ENCODE data around the gene MET. TPM values are rescaled to one million over a fixed set of nuclear protein-coding genes. Genes with fewer than 3 reads are reported as not detected.

MET gene
- total and polyA plus RNA-seq, 2 donors (not counting 3 experiments of a cell fraction or from before 2014, with no cell fraction given): 21.1 to 44.5 TPM

DNA sequence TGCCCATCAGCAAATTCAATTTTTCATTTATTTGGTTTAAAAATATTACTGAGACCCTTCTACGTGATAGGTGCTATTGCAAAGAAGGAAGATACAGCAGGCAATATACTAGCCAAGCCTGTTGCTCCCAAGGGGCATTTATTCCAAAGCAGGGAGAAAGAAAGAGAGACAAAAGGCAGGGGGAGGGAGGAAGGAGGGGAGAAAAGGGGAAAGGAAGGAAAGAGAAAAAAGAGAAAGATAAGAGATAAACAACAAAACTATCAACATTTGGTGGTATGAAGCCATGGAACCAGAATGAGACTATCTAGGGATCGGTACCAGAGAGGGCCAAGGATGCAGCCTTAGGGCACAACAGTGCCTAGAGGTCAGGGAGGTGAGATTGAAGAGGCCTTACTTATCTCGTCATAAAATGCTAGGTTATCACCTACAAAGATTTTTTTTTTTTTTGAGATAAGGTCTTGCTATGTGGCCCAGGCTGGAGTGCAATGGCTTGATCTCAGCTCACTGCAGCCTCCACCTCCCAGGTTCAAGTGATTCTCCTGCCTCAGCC, 135.1 kb downstream of the MET start:
- Histone ChIP-seq H3K36me3 (ENCODE audit: control insufficient read depth in 2 of 2, extremely low read depth in 1 of 2, insufficient read depth in 2 of 2, low read length in 2 of 2) (no peaks in the 10 kb centered on the region), H3K9ac (replicated peaks; ENCODE audit: extremely low read depth, insufficient read depth, low read length) (no peak overlapping the region), H3K4me3 (replicated peaks in 1 of 3; ENCODE audit: insufficient read depth in 1 of 3, low read depth in 1 of 3, low read length in 3 of 3) (no peak overlapping the region), H3K4me1 (ENCODE audit: control insufficient read depth, extremely low read depth, insufficient read depth, low read length) (peaks cover 22% of the 10 kb centered on the region), H3K4me2 (ENCODE audit: insufficient read depth, low read length) (no peak overlapping the region), H3K27ac (ENCODE audit: insufficient read depth, low read depth, low read length) (no peak overlapping the region), H3K9me3 (replicated peaks; ENCODE audit: control insufficient read depth, insufficient read depth, low read length) (no peaks in the 10 kb centered on the region), H2AFZ (ENCODE audit: low read depth, low read length) (no peak overlapping the region), H3K9me1 (replicated peaks; ENCODE audit: control insufficient read depth, extremely low read depth, insufficient read depth, low read length) (no peaks in the 10 kb centered on the region), H3K27me3 (ENCODE audit: control insufficient read depth in 2 of 2, insufficient read depth in 2 of 2, low read length in 2 of 2) (no peaks in the 10 kb centered on the region), H3K79me2 (ENCODE audit: control insufficient read depth, insufficient read depth, low read length) (no peaks in the 10 kb centered on the region), H4K20me1 (replicated peaks; ENCODE audit: control insufficient read depth, extremely low read depth, insufficient read depth, low read length) (no peaks in the 10 kb centered on the region)
- intact Hi-C loops (cut with micrococcal nuclease): loop anchor here (5.0 to 10.0 kb wide), 2 partner anchors 492 to 570 kb away; no protein-coding TSS in a partner anchor
- ChIA-PET POLR2A (no interaction called here), CTCF (interaction anchor here (0.7 to 7.7 kb wide), 6 partner anchors 9 to 215 kb away, joined by 3 to 137 read pairs (median 6); partner anchors contain the start of gene MET)
- dilution Hi-C loops (cut with MboI; ENCODE audit: extremely low pct_ligation_motif_present, low sequenced_read_pairs): no loop called here
- TF ChIP-seq, protein P1, sequence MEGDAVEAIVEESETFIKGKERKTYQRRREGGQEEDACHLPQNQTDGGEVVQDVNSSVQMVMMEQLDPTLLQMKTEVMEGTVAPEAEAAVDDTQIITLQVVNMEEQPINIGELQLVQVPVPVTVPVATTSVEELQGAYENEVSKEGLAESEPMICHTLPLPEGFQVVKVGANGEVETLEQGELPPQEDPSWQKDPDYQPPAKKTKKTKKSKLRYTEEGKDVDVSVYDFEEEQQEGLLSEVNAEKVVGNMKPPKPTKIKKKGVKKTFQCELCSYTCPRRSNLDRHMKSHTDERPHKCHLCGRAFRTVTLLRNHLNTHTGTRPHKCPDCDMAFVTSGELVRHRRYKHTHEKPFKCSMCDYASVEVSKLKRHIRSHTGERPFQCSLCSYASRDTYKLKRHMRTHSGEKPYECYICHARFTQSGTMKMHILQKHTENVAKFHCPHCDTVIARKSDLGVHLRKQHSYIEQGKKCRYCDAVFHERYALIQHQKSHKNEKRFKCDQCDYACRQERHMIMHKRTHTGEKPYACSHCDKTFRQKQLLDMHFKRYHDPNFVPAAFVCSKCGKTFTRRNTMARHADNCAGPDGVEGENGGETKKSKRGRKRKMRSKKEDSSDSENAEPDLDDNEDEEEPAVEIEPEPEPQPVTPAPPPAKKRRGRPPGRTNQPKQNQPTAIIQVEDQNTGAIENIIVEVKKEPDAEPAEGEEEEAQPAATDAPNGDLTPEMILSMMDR (IDR thresholded peaks at IDR 0.05; ENCODE audit: extremely low read depth in 1 of 2, insufficient read depth in 1 of 2, low read depth in 1 of 2, low read length in 2 of 2): no peak
- no peak for TF ChIP-seq MYC (IDR thresholded peaks at IDR 0.05; ENCODE audit: low read depth, low read length)
- TF ChIP-seq JUN (IDR thresholded peaks at IDR 0.05; ENCODE audit: borderline replicate concordance, insufficient read depth, insufficient read length, low read depth): no peak
- no peak for TF ChIP-seq POLR2A (IDR thresholded peaks at IDR 0.05; ENCODE audit: low read depth, low read length)
- no peak for TF ChIP-seq EZH2 (IDR thresholded peaks at IDR 0.05; ENCODE audit: borderline replicate concordance, low read depth, low read length, severe bottlenecking)
- no peak for TF ChIP-seq GATA2 (IDR thresholded peaks at IDR 0.05; ENCODE audit: insufficient read depth, insufficient read length, low read depth, low read length)
- no peak for TF ChIP-seq POLR2AphosphoS5 (IDR thresholded peaks at IDR 0.05; ENCODE audit: insufficient read depth, low read depth, low read length)
- TF ChIP-seq FOS (IDR thresholded peaks at IDR 0.05; ENCODE audit: borderline replicate concordance, insufficient read depth, low read length): no peak
- TF ChIP-seq, protein P2, sequence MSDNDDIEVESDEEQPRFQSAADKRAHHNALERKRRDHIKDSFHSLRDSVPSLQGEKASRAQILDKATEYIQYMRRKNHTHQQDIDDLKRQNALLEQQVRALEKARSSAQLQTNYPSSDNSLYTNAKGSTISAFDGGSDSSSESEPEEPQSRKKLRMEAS (IDR thresholded peaks at IDR 0.05; ENCODE audit: insufficient read depth, insufficient read length): no peak
- no peak for DNase-seq (ENCODE audit: low read depth, low spot score)
- no peak for FAIRE-seq
- no TSS peak for BruUV-seq (replicated peaks)

Measured in endothelial cell of umbilical vein (primary cell).